ENCODE data around the gene CAPN12. TPM values are rescaled to one million over a fixed set of nuclear protein-coding genes. Genes with fewer than 3 reads are reported as not detected.
"Not testable (repeated sequence)": the region's sequence is repeated elsewhere in the genome, so short reads cannot be mapped to it uniquely, and the experiment has no call there.

CAPN12 gene, protein sequence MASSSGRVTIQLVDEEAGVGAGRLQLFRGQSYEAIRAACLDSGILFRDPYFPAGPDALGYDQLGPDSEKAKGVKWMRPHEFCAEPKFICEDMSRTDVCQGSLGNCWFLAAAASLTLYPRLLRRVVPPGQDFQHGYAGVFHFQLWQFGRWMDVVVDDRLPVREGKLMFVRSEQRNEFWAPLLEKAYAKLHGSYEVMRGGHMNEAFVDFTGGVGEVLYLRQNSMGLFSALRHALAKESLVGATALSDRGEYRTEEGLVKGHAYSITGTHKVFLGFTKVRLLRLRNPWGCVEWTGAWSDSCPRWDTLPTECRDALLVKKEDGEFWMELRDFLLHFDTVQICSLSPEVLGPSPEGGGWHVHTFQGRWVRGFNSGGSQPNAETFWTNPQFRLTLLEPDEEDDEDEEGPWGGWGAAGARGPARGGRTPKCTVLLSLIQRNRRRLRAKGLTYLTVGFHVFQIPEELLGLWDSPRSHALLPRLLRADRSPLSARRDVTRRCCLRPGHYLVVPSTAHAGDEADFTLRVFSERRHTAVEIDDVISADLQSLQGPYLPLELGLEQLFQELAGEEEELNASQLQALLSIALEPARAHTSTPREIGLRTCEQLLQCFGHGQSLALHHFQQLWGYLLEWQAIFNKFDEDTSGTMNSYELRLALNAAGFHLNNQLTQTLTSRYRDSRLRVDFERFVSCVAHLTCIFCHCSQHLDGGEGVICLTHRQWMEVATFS
- 0.68 and 1.3 TPM in 2 replicates for total RNA-seq

DNA sequence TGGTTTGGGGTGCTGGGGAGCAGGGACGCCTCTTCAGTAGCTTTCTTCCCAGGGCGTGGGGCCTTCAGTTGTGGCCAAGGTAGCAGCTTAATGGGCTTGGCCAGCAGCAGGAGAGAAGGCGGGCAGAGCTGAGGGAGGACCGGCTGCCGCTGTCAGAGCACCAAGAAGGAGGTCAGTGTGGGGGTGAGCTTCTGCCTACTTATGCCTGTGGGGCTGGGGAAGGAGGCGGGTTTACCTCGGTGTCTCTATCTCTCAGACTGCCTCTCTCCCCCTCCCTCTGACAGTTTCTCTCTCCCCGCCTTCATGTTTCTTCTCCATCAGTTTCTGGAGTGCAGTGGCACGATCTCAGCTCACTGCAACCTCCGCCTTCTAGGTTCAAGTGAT is at the start of gene CAPN12:
Gene CAPN12, minus strand, starts transcription at position 177 of the 384 bp plus-strand sequence. CDS start 309 bp downstream, outside the sequence.
- Histone ChIP-seq H3K4me3 (ENCODE audit: low read depth, low read length) (no peak within 1 kb of the TSS), H3K36me3 (ENCODE audit: control insufficient read depth, insufficient read depth, low read length) (no peaks in the 10 kb centered on the region), H3K27me3 (ENCODE audit: control insufficient read depth, insufficient read depth, low read length) (no peaks in the 10 kb centered on the region)
- DNase-seq (ENCODE audit: low read depth) = no peak
- TF ChIP-seq, protein P1, sequence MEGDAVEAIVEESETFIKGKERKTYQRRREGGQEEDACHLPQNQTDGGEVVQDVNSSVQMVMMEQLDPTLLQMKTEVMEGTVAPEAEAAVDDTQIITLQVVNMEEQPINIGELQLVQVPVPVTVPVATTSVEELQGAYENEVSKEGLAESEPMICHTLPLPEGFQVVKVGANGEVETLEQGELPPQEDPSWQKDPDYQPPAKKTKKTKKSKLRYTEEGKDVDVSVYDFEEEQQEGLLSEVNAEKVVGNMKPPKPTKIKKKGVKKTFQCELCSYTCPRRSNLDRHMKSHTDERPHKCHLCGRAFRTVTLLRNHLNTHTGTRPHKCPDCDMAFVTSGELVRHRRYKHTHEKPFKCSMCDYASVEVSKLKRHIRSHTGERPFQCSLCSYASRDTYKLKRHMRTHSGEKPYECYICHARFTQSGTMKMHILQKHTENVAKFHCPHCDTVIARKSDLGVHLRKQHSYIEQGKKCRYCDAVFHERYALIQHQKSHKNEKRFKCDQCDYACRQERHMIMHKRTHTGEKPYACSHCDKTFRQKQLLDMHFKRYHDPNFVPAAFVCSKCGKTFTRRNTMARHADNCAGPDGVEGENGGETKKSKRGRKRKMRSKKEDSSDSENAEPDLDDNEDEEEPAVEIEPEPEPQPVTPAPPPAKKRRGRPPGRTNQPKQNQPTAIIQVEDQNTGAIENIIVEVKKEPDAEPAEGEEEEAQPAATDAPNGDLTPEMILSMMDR (IDR thresholded peaks at IDR 0.05; ENCODE audit: insufficient read depth, low read length, poor library complexity, severe bottlenecking) = no peak

DNA sequence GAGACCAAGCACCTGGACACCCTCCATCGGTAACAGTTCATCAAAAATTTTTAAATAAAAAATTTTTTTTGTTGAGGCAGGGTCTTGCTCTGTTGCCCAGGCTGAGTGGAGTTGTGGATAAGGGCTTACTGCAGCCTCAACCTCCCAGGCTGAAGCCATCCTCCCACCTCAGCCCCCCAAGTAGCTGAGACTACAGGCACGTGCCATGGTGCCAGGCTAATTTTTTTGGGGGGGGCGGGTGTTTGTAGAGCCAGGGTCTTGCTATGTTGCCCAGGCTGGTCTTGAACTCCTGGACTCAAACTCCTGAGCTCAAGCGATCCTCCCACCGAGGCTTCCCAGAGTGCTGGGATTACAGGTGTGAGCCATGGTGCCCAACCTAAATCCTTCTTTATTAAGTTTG is 49.4 kb upstream of the CAPN12 start:
- TF ChIP-seq, protein P1 (IDR thresholded peaks at IDR 0.05; ENCODE audit: insufficient read depth, low read length, poor library complexity, severe bottlenecking) = no peak
- no peak for DNase-seq (ENCODE audit: low read depth)
- H3K27me3 ChIP-seq (ENCODE audit: control insufficient read depth, insufficient read depth, low read length) = no peaks in the 10 kb centered on the region
- H3K36me3 ChIP-seq (ENCODE audit: control insufficient read depth, insufficient read depth, low read length) = no peaks in the 10 kb centered on the region
- H3K4me3 ChIP-seq (ENCODE audit: low read depth, low read length) = no peak overlapping the region

DNA sequence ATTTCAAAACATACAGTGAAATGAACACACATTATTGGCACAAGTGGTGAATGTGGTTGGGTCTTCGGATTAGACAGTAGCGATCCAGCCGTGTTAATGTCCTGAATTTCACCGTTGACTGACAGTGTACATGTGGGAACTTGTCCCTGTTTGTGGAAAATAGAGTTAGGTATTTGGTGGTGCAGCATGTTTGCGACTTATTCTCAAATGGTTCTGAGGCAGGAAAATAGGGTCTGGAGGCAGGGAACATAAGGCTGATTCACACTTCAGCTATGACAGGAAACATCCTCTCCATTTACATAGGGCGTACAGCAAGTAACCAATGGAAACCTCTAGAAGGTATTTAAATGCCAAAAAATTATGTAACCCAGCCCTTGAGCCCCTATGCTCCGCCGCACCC is 48.9 kb upstream of the CAPN12 start:
- TF ChIP-seq, protein P1 (IDR thresholded peaks at IDR 0.05; ENCODE audit: insufficient read depth, low read length, poor library complexity, severe bottlenecking) = no peak
- peak; percentile 23 for DNase-seq (ENCODE audit: low read depth)

DNA sequence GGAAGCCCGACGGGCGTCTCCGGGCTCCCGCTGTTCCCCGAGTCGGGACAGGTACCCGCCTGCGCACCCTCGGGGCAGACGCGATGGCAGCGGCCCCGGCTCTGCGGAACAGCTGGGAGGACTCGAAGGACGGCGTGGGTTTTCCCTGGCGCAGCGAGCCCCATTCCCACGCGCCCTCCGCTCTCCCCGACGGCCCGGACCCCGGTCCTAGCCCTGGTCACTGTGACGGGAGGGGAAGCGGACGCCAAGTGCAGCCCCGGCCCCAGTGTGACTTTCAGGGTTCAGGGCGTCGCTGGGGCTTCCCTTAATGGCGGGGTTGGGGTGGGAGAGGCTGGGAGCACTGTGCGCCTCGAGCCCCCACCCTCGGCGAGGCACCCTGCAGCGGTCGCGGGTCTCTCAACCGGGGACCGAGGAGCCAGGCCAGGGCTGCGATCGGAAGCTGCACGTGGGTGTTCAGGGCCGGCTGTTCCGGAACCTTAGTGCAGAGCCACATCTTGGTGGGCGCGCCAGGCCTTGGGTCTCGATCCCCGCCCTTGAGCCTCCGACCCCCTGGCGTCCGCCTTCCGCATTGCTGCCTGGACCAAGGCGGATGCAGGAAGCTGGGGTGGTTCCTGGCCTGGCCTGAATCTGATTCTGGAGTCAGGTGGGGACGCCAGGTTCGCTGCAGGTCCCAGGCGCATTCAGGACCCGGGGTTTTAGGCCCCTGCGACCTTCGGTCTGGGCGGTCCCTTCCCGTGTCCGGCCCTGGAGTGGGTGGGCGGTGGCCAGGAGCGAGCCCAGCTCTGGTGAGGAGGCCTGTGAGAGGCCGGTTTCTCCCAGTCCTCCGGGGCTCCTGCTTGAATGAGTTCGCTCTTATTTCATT is 48.2 kb upstream of the CAPN12 start:
- TF ChIP-seq, protein P1 (IDR thresholded peaks at IDR 0.05; ENCODE audit: insufficient read depth, low read length, poor library complexity, severe bottlenecking) = peak; percentile 52
- Histone ChIP-seq H3K4me3 (ENCODE audit: low read depth, low read length) (no peak overlapping the region), H3K36me3 (ENCODE audit: control insufficient read depth, insufficient read depth, low read length) (no peaks in the 10 kb centered on the region), H3K27me3 (ENCODE audit: control insufficient read depth, insufficient read depth, low read length) (no peaks in the 10 kb centered on the region)
- DNase-seq (ENCODE audit: low read depth) = no peak

More for the DNA sequence above, 48.9 kb upstream of the CAPN12 start:
- Histone ChIP-seq H3K36me3 (ENCODE audit: control insufficient read depth, insufficient read depth, low read length) (no peaks in the 10 kb centered on the region), H3K27me3 (ENCODE audit: control insufficient read depth, insufficient read depth, low read length) (no peaks in the 10 kb centered on the region), H3K4me3 (ENCODE audit: low read depth, low read length) (no peak overlapping the region)

DNA sequence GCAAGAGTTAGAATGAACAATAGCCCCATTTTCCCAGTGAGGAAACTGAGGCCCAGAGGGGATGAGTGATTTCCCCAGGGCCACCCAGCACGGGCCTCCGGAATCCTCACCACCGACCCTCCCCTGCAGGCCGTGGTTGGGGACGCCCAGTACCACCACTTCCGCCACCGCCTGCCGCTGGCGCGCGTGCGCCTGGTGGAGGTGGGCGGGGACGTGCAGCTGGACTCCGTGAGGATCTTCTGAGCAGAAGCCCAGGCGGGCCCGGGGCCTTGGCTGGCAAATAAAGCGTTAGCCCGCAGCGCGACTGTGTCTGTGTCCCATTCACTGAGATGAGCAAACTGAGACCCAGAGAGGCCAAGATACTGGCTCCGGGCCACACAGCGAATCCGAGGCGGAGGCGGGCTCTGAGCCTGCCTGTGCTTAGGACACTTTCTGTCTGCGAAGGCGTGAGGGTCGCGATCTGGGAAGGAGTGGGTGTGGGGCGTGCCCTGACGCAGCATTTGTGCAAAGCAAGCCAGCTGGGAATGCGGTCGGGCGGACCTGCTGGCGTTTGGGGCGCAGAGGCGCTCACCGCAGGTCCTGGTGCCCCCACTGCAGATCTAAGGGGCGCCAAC is 47.3 kb upstream of the CAPN12 start:
- H3K27me3 ChIP-seq (ENCODE audit: control insufficient read depth, insufficient read depth, low read length); DNase-seq (ENCODE audit: low read depth); H3K36me3 ChIP-seq (ENCODE audit: control insufficient read depth, insufficient read depth, low read length); H3K4me3 ChIP-seq (ENCODE audit: low read depth, low read length): not testable (repeated sequence)

DNA sequence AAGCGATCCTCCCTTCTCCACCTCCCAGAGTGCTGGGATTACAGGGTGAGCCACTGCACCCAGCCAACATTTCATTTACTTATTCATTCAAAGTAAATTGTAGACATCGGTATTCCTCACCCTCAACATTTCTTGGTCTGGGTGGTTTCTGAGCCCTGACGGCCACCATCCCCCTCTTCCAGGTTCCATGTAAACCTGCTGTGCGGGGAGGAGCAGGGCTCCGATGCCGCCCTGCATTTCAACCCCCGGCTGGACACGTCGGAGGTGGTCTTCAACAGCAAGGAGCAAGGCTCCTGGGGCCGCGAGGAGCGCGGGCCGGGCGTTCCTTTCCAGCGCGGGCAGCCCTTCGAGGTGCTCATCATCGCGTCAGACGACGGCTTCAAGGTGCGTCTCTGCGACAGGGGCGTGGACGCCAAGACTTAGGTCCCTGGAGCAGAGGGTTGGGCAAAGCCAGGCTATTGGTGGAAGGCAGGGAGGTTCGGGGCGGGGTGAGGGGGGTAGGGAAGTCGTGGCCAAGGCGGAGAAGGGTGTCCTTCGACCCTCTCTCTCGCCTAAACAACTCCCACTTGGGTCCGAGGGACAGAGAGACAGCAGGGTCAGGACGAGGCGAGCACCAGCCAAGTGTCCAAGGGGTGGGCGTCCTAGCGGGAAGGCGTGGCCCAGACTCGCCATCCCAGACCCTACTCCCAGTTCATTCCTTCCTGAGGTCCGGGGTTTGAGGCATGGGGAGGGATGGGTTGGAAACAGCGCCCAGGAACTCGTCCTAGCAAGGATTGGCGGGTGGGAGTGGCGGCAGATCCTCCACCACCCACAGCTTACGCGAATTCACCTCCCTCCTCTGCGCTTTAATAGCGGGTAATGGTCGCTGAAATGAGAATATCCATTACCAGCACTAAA is 46.5 kb upstream of the CAPN12 start:
- DNase-seq (ENCODE audit: low read depth) = not testable (repeated sequence)

More for the DNA sequence above, 46.5 kb upstream of the CAPN12 start:
- not testable (repeated sequence) for H3K36me3 ChIP-seq (ENCODE audit: control insufficient read depth, insufficient read depth, low read length); H3K27me3 ChIP-seq (ENCODE audit: control insufficient read depth, insufficient read depth, low read length); H3K4me3 ChIP-seq (ENCODE audit: low read depth, low read length)
